K562 (cell line): Measurements from ENCODE around the gene ANO10. TPM values are rescaled to one million over a fixed set of nuclear protein-coding genes. Genes with fewer than 3 reads are reported as not detected.

Experiments
- ARHGAP35 ChIP-seq: fragments of 450-650 bp; IDR thresholded peaks from 2 replicates; pipeline ENCODE4 v1.6.1; 2018; ENCODE audit not compliant: partially characterized antibody
- CCAR2 ChIP-seq: fragments of 200-400 bp; formaldehyde crosslinking; IDR thresholded peaks from 2 replicates; pipeline ENCODE4 v1.6.1; 2017; ENCODE audit warnings: mild to moderate bottlenecking, low read depth, low read length
- FOS ChIP-seq: IDR thresholded peaks from 3 replicates; pipeline ENCODE4 v1.6.1; 2011; ENCODE audit not compliant: insufficient read length; ENCODE audit errors: extremely low read depth
- HCFC1 ChIP-seq: IDR thresholded peaks from 2 replicates; pipeline ENCODE4 v1.6.1; 2012; ENCODE audit warnings: low read depth, low read length, improper control_type of control experiment
- MECOM ChIP-seq: fragments of 250-450 bp; sonication (Bioruptor Pico); IDR thresholded peaks from 2 replicates; pipeline ENCODE4 v1.8.0; 2022; ENCODE audit warnings: inconsistent platforms
- NR2C1 ChIP-seq, 2 experiments: fragments of 450-650 bp; IDR thresholded peaks; 2 replicates each; pipeline ENCODE4 v1.6.1; 2017; ENCODE audit warnings: mild to moderate bottlenecking in 2 of 2, antibody characterized with exemption in 1 of 2, inconsistent platforms in 1 of 2, missing compliant biosample characterization in 1 of 2, missing genetic modification characterization in 1 of 2
- POLR2AphosphoS5 ChIP-seq: IDR thresholded peaks from 2 replicates; pipeline ENCODE4 v1.6.1; 2011; ENCODE audit warnings: mild to moderate bottlenecking, low read depth, low read length, moderate library complexity; ENCODE audit not compliant: control insufficient read depth, insufficient read depth
- POLR2B ChIP-seq: fragments of 450-650 bp; IDR thresholded peaks from 2 replicates; pipeline ENCODE4 v1.6.1; 2018; ENCODE audit warnings: low read depth; ENCODE audit not compliant: partially characterized antibody
- TCF3 ChIP-seq: sonication (generic); formaldehyde crosslinking; IDR thresholded peaks from 2 replicates; pipeline ENCODE4 v1.4.0; 2020; ENCODE audit warnings: mild to moderate bottlenecking, missing genetic modification reagents
- ZBED1 ChIP-seq: IDR thresholded peaks from 2 replicates; pipeline ENCODE4 v1.6.1; 2014
- ZNF212 ChIP-seq: fragments of 450-650 bp; formaldehyde crosslinking; IDR thresholded peaks from 2 replicates; pipeline ENCODE4 v1.4.0; 2020; ENCODE audit warnings: mild to moderate bottlenecking
- ZNF24 ChIP-seq: fragments of 450-650 bp; IDR thresholded peaks from 2 replicates; pipeline ENCODE4 v1.6.1; 2016
- ZNF561 ChIP-seq: fragments of 450-650 bp; formaldehyde crosslinking; conservative IDR thresholded peaks from 2 replicates; pipeline ENCODE4 v1.4.0; 2020; ENCODE audit warnings: mild to moderate bottlenecking, moderate library complexity
- ZNF57 ChIP-seq: fragments of 450-650 bp; formaldehyde crosslinking; IDR thresholded peaks from 2 replicates; pipeline ENCODE4 v1.4.0; 2020; ENCODE audit warnings: mild to moderate bottlenecking, moderate library complexity
- polyA plus RNA-seq, 8 experiments: library from polyadenylated mRNA; depleted of rRNA in 4 of 8; stranded (reverse) in 5 of 8; unstranded in 3 of 8; fragments of >200 nt; fragmentation: Nextera tagmentation in 2 of 8; fragmentation: Illumina TruSeq in 1 of 8; extraction: Ambion mirVana in 2 of 8; extraction: Trizol in 1 of 8; gene quantifications; 2 replicates each; pipeline versions ENCODE4 v1.2.1 to v1.2.3, GENCODE V29; 2011 to 2014; ENCODE audit warnings: inconsistent platforms in 1 of 8, missing spikeins in 1 of 8
- total RNA-seq, 7 experiments: library from RNA; depleted of rRNA in 6 of 7; stranded (reverse); fragments of >200 nt in 6 of 7; fragmentation: Illumina TruSeq in 2 of 7; extraction: Trizol in 2 of 7; gene quantifications; 2 replicates each; pipeline versions ENCODE4 v1.2.1 to v1.2.3, GENCODE V29; 2011 to 2021; ENCODE audit warnings: low replicate concordance in 1 of 7
- TF ChIP-seq, protein P1 (sequence below): fragments of 200-800 bp; sonication (Bioruptor generic); IDR thresholded peaks from 2 replicates; pipeline ENCODE4 v1.6.1; 2016; ENCODE audit warnings: missing genetic modification characterization, missing compliant biosample characterization
- TF ChIP-seq, protein P2 (sequence below): fragments of 450-650 bp; IDR thresholded peaks from 2 replicates; pipeline ENCODE4 v1.6.1; 2017; ENCODE audit warnings: mild to moderate bottlenecking, moderate library complexity
- TF ChIP-seq, protein P3 (sequence below): fragments of 250-450 bp; sonication (Bioruptor Pico); IDR thresholded peaks from 2 replicates; pipeline ENCODE4 v1.9.0; 2021; ENCODE audit warnings: mild to moderate bottlenecking

The ANO10 gene
- total and polyA plus RNA-seq, 9 of the 15 experiments (the other 6 are each of a cell fraction or from before 2014, with no cell fraction given), result 6.4 to 46.0 (median 32.3) TPM

DNA sequence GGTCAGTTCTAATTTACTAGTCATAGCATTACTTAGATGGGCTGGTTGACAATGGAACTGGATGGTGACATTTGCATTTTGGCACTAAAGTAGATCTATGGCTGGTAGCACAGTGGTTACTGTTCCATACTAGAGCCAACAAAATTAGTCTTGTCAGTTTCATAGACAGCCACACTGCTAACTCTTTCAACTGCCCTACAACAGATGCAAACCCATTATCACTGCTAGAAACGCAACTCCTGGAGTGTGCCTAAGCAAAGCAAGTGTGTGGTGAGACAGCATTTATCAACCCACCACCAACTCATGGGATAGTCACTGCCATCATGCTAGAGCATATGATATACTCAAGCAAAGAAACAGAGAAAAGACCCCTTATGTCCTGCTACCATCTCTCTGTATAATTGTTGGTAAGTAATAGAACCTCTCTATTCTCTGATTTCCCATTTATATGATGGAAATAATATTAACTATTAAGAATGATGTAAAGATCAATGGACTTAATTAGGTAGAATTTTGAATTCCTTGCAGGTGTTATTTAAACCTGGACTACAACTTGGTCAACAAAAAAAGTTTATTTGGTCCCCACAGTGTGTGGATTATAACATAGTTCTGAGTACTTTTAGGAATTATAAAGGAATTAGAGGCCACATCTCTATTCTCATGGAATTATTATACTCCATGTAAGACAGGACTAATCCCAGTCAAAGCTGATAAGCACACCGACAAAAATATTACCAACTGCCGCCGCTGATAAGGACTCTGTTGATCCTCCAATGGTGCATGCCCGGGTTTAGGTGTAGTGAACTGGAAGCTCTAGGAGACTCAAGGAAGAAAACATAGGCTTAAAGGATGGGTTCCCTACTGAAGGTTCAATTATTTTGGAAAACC lies 49.1 kb upstream of the ANO10 start (continued):
- TF ChIP-seq, protein P1, sequence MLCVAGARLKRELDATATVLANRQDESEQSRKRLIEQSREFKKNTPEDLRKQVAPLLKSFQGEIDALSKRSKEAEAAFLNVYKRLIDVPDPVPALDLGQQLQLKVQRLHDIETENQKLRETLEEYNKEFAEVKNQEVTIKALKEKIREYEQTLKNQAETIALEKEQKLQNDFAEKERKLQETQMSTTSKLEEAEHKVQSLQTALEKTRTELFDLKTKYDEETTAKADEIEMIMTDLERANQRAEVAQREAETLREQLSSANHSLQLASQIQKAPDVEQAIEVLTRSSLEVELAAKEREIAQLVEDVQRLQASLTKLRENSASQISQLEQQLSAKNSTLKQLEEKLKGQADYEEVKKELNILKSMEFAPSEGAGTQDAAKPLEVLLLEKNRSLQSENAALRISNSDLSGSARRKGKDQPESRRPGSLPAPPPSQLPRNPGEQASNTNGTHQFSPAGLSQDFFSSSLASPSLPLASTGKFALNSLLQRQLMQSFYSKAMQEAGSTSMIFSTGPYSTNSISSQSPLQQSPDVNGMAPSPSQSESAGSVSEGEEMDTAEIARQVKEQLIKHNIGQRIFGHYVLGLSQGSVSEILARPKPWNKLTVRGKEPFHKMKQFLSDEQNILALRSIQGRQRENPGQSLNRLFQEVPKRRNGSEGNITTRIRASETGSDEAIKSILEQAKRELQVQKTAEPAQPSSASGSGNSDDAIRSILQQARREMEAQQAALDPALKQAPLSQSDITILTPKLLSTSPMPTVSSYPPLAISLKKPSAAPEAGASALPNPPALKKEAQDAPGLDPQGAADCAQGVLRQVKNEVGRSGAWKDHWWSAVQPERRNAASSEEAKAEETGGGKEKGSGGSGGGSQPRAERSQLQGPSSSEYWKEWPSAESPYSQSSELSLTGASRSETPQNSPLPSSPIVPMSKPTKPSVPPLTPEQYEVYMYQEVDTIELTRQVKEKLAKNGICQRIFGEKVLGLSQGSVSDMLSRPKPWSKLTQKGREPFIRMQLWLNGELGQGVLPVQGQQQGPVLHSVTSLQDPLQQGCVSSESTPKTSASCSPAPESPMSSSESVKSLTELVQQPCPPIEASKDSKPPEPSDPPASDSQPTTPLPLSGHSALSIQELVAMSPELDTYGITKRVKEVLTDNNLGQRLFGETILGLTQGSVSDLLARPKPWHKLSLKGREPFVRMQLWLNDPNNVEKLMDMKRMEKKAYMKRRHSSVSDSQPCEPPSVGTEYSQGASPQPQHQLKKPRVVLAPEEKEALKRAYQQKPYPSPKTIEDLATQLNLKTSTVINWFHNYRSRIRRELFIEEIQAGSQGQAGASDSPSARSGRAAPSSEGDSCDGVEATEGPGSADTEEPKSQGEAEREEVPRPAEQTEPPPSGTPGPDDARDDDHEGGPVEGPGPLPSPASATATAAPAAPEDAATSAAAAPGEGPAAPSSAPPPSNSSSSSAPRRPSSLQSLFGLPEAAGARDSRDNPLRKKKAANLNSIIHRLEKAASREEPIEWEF (CRISPR knock-in tag), result no peak
- TF ChIP-seq CCAR2 (no peak), ZBED1 (no peak), FOS (no peak), ZNF561 (CRISPR knock-in tag) (no peak), ZNF24 (no peak), MECOM (CRISPR knock-in tag) (peak; percentile 62), POLR2AphosphoS5 (peak; percentile 84), ZNF57 (CRISPR knock-in tag) (no peak), POLR2B (no peak), TCF3 (peak; percentile 87), ZNF212 (CRISPR knock-in tag) (no peak), NR2C1 (IDR thresholded peaks at IDR 0.05) (no peak), NR2C1 (tag; IDR thresholded peaks at IDR 0.05) (no peak; the same call in 1 of the 2 replicates), ARHGAP35 (no peak), HCFC1 (no peak)
- TF ChIP-seq, protein P2, sequence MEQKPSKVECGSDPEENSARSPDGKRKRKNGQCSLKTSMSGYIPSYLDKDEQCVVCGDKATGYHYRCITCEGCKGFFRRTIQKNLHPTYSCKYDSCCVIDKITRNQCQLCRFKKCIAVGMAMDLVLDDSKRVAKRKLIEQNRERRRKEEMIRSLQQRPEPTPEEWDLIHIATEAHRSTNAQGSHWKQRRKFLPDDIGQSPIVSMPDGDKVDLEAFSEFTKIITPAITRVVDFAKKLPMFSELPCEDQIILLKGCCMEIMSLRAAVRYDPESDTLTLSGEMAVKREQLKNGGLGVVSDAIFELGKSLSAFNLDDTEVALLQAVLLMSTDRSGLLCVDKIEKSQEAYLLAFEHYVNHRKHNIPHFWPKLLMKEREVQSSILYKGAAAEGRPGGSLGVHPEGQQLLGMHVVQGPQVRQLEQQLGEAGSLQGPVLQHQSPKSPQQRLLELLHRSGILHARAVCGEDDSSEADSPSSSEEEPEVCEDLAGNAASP, result no peak
- TF ChIP-seq, protein P3, sequence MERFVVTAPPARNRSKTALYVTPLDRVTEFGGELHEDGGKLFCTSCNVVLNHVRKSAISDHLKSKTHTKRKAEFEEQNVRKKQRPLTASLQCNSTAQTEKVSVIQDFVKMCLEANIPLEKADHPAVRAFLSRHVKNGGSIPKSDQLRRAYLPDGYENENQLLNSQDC (CRISPR knock-in tag), result 0 out of 2 replicates have a peak, but pooled peaks have one; percentile 39
